Measurements from ENCODE around the gene CBX8. TPM values are rescaled to one million over a fixed set of nuclear protein-coding genes. Genes with fewer than 3 reads are reported as not detected.

CBX8 gene
- total and polyA plus RNA-seq, 2 of the 13 experiments (the other 11 are each of a cell fraction or from before 2014, with no cell fraction given) = 0.34 to 12.6 TPM

DNA sequence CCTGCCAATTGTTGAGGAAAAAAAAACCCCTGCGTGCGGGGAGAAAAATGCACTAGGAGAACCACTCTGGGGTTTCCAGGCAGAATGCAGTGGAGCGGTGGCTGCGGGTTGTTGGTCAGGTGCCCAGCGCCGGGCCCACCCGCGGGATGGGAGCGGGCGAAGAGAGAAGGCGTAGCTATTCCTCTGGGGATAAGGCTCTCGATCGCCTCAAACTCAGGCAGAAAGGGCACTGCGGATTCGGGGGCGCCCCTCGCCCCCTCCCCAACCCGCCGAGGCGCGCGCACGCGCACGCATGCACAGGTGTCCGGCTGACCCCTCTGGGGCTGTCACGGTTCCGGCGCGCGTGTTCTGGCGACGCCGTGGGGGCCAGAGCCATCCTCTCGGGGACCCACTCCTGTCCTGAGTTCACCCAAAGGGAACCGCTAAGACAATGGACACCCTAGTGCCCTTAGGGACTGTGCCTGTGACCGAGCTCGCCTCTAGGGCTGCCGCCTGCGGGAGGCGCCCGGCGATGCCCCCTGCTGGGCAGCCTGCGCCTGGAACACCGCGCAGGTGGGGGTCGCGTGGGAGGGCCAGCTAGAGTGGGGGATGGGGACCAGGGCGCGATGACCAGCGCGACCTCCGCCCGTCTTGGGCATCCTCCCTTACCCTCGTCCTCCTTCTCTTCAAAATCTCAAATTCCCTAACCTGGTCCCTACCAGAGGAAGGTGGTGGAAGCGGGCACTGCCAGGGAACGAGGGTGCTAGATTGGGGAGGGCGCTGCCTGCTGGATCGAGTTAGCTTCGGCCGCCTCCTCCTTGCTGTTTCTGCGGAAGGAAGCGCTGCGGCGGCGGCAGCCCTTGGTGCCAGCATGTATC is 14.4 kb upstream of the CBX8 start (continued):
- TF ChIP-seq, protein P1, sequence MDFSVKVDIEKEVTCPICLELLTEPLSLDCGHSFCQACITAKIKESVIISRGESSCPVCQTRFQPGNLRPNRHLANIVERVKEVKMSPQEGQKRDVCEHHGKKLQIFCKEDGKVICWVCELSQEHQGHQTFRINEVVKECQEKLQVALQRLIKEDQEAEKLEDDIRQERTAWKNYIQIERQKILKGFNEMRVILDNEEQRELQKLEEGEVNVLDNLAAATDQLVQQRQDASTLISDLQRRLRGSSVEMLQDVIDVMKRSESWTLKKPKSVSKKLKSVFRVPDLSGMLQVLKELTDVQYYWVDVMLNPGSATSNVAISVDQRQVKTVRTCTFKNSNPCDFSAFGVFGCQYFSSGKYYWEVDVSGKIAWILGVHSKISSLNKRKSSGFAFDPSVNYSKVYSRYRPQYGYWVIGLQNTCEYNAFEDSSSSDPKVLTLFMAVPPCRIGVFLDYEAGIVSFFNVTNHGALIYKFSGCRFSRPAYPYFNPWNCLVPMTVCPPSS (IDR thresholded peaks at IDR 0.05) = no peak
- TF ChIP-seq BORCS8-MEF2B (CRISPR knock-in tag; IDR thresholded peaks at IDR 0.05) (peak; percentile 67), RBM22 (optimal IDR thresholded peaks at IDR 0.05; ENCODE audit: low read length) (no peak), HES4 (CRISPR knock-in tag; IDR thresholded peaks at IDR 0.05; ENCODE audit: borderline replicate concordance) (no peak), MTA1 (CRISPR knock-in tag; IDR thresholded peaks at IDR 0.05; ENCODE audit: borderline replicate concordance) (peak; percentile 98; the same call in 1 of the 2 replicates), ZNF567 (CRISPR knock-in tag; IDR thresholded peaks at IDR 0.05; ENCODE audit: borderline replicate concordance) (no peak), ZNF264 (CRISPR knock-in tag; IDR thresholded peaks at IDR 0.05) (peak; percentile 29; the same call in 1 of the 2 replicates), ZNF75D (CRISPR knock-in tag; IDR thresholded peaks at IDR 0.05; ENCODE audit: borderline replicate concordance) (no peak), MAFG (CRISPR knock-in tag; IDR thresholded peaks at IDR 0.05) (no peak), ZBTB20 (CRISPR knock-in tag; IDR thresholded peaks at IDR 0.05; ENCODE audit: borderline replicate concordance, low read depth) (peak; percentile 69), ZSCAN31 (CRISPR knock-in tag; IDR thresholded peaks at IDR 0.05; ENCODE audit: low read depth) (peak; percentile 50; the same call in 1 of the 2 replicates), ZNF253 (CRISPR knock-in tag; IDR thresholded peaks at IDR 0.05; ENCODE audit: borderline replicate concordance) (no peak), AHR (CRISPR knock-in tag; IDR thresholded peaks at IDR 0.05) (peak; percentile 37; the same call in 1 of the 2 replicates), CC2D1A (CRISPR knock-in tag; IDR thresholded peaks at IDR 0.05) (no peak), ZNF460 (CRISPR knock-in tag; IDR thresholded peaks at IDR 0.05; ENCODE audit: borderline replicate concordance) (no peak), MEIS1 (CRISPR knock-in tag; IDR thresholded peaks at IDR 0.05; ENCODE audit: borderline replicate concordance) (0 out of 2 replicates have a peak, but pooled peaks have one; percentile 47), ZKSCAN8 (CRISPR knock-in tag; IDR thresholded peaks at IDR 0.05; ENCODE audit: borderline replicate concordance) (no peak)
- TF ChIP-seq, protein P2, sequence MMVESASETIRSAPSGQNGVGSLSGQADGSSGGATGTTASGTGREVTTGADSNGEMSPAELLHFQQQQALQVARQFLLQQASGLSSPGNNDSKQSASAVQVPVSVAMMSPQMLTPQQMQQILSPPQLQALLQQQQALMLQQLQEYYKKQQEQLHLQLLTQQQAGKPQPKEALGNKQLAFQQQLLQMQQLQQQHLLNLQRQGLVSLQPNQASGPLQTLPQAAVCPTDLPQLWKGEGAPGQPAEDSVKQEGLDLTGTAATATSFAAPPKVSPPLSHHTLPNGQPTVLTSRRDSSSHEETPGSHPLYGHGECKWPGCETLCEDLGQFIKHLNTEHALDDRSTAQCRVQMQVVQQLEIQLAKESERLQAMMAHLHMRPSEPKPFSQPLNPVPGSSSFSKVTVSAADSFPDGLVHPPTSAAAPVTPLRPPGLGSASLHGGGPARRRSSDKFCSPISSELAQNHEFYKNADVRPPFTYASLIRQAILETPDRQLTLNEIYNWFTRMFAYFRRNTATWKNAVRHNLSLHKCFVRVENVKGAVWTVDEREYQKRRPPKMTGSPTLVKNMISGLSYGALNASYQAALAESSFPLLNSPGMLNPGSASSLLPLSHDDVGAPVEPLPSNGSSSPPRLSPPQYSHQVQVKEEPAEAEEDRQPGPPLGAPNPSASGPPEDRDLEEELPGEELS (CRISPR knock-in tag; IDR thresholded peaks at IDR 0.05) = no peak; the same call in 1 of the 2 replicates
- TF ChIP-seq, protein P3, sequence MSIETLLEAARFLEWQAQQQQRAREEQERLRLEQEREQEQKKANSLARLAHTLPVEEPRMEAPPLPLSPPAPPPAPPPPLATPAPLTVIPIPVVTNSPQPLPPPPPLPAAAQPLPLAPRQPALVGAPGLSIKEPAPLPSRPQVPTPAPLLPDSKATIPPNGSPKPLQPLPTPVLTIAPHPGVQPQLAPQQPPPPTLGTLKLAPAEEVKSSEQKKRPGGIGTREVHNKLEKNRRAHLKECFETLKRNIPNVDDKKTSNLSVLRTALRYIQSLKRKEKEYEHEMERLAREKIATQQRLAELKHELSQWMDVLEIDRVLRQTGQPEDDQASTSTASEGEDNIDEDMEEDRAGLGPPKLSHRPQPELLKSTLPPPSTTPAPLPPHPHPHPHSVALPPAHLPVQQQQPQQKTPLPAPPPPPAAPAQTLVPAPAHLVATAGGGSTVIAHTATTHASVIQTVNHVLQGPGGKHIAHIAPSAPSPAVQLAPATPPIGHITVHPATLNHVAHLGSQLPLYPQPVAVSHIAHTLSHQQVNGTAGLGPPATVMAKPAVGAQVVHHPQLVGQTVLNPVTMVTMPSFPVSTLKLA (IDR thresholded peaks at IDR 0.05) = no peak

Data from HepG2 (cell line).